ENCODE data around the gene RPGRIP1L.

DNA sequence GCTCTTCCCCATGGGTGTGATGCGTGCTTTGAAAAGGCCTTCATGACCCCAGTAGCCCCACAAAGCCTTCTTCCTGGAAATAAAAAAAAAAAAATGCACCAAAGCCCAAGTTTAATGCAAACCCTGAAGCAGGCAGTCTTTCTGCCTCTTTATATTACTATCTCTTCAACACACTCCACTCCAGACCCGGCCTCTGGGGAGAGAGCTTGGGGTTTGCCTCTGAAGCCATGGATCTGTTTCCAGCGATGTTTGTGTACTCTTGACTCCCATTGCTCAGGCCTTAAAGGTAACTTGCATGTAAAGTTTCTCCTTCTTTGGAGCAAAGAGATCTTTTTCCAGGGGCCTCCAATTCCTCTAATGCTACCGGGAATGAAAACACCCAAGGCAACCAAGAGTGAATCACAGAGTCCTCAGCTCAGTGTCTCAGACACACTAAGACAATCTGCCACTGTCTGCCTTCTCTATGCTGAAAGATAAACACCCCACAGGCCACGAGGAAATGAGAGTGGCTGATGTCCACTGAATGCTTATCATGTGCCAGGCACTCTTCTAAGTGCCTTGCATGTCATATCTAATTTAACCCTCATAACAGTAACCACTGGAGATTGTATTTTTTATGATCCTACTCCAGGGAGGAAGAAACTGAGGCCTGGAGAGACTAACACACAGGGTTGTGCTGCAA lies 144.2 kb downstream of the RPGRIP1L start:
- TF ChIP-seq, protein P1, sequence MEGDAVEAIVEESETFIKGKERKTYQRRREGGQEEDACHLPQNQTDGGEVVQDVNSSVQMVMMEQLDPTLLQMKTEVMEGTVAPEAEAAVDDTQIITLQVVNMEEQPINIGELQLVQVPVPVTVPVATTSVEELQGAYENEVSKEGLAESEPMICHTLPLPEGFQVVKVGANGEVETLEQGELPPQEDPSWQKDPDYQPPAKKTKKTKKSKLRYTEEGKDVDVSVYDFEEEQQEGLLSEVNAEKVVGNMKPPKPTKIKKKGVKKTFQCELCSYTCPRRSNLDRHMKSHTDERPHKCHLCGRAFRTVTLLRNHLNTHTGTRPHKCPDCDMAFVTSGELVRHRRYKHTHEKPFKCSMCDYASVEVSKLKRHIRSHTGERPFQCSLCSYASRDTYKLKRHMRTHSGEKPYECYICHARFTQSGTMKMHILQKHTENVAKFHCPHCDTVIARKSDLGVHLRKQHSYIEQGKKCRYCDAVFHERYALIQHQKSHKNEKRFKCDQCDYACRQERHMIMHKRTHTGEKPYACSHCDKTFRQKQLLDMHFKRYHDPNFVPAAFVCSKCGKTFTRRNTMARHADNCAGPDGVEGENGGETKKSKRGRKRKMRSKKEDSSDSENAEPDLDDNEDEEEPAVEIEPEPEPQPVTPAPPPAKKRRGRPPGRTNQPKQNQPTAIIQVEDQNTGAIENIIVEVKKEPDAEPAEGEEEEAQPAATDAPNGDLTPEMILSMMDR (IDR thresholded peaks at IDR 0.05), result no peak
- TF ChIP-seq EZH2 (IDR thresholded peaks at IDR 0.05; ENCODE audit: borderline replicate concordance, insufficient read depth, low read depth, low read length, poor library complexity, severe bottlenecking), result no peak
